ENCODE measurements around the gene MSH5.
"Not testable (repeated sequence)": the region's sequence is repeated elsewhere in the genome, so short reads cannot be mapped to it uniquely, and the experiment has no call there.

The MSH5 gene

DNA sequence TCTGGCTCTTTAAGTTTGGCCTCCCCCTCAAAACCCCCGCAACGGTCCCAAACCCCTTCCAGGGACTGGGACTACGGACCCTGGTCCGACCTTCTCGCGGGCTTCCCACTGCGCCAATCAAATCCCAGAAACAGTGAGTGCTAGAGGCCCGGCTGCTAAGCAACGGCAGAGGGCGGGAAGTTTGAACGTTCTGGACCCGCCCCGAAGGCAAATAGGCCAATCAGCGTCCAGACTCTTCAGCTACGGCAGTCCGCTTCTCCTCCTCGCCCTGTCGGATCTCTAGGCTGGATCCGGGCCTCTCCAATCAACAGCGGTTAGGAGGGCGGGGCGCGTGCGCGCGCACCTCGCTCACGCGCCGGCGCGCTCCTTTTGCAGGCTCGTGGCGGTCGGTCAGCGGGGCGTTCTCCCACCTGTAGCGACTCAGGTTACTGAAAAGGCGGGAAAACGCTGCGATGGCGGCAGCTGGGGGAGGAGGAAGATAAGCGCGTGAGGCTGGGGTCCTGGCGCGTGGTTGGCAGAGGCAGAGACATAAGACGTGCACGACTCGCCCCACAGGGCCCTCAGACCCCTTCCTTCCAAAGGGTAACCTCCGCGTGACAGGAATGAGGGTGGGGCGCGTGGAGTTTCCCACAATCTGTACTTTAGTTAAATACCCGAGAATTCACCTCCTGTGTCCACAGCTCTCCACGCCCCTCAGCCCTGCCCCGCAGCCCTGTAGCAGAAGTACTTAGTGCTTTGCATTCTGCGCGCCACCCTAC, at the start of gene MSH5:
Gene MSH5 (plus strand): TSS at position 367 of the 758 bp plus-strand sequence. CDS start 462 bp downstream, outside the sequence.
- peak; percentile 99 for DNase-seq

DNA sequence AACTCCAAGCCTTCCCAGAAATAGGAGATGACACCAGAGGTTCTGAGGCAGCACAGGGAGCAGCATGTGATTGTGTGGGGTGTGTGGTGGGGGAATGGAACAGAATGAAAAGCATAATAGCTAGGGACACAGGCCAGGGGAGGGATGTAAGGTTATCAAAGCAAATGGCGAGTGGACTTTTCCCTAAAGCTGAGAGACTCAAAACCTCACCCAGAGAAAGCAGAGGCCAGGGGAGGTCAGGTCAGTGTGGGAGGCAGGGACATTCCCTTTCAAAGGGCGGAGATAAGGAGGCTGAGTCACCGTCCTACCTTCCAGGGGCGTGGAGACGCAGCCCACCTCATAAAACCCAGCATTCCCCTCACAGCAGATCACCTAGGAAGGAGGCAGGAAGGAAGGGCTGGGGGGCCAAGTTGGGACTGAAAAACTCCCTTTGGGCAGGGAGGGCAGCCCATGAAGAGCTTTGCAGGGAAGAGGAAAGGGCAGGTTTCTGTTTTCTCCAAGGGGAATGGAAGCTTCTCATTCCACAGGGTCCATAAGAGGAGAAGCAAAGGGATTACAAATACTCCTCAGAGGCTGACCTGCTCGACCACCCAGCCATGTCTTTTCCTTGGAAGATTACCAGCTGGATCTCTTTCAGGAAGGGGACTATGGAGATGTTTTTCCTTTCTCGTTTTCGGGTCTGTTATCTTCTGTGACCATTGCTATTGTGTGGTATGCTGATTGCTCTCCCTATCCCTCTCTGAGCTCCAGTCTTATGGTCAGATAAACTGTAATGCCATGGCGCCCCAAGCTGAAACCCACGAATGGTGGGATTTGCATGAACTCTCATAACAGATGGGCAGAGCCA, 49.4 kb upstream of the MSH5 start:
- peak; percentile 82 for DNase-seq

DNA sequence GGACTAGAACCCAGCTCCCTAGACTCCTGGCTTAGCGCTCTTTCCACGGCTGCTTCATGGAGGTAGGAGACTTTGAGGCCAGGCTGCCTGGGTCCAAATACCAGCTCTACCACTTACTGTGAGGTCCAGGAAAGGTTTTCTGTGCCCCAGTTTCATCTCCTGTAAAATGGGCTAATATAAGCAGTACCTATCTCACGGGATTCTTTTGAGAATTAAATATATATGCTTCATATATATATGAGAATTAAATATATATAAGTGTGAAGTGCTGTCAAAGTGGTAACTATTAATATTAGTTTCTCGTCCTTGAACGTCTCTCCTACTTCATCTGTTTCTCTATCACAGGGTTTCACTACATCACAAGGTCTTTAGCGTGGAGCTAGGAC, 48.7 kb upstream of the MSH5 start:
- no peak for DNase-seq

- DNase-seq, result no peak
Measured at GRCh38 chr6:31691564-31692108, 48.2 kb upstream of the MSH5 start.

- no peak for DNase-seq
Measured at GRCh38 chr6:31692353-31692752, 47.5 kb upstream of the MSH5 start.

- DNase-seq, result no peak
Measured at GRCh38 chr6:31692886-31693285, 46.9 kb upstream of the MSH5 start.

DNA sequence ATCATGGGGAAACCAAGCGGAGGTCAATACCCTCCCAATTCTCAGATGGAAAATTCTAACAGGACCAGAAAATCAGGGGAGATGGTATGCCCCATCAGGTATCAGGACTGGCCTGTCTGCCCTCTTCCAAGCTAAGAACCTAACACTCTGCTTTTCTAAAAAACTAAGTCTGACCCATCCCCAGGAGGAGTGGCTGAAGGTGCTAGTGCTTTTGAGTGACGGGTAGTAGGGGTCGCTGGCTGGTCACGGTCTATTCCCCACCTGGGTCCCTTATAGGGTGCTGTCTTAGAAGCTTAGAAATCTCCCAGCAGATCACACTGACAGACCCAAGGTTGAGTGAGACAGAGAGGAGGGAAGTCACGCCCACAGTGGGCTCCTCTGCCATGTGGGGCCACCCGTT, 46.3 kb upstream of the MSH5 start:
- DNase-seq, result no peak

GRCh38 chr6:31697555-31697954, 42.2 kb upstream of the MSH5 start:
- DNase-seq, result no peak

DNA sequence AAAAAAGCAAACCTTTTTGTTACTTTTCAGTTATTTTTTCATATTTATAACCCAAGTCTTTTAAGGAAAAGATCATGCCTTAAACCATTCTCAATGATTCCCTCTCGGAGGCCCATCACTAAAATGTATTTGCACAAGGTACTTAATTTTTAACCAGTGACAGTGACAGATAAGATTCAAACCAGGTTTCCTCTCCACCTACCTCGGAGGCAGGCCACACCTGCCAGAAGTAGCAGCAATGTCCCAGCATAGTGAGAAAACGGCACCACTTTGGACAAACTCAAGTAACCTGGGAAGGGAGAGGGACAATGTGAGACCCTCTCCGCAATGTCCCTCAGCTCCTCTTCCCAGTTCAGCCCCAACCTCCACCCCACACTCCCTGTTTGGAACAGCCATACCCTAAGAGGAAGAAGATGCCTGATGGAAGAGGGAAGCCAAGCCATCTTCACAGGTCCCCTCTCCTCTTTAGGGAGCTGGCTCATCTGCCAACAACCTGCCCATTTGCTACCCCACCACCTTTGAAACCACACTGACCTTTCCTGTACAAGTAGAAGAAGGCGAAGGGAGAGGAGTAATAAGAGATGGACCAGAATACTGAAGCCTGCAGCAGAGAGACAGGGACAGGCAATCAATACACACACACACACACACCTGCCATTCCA, 38.9 kb upstream of the MSH5 start:
- DNase-seq, result no peak

DNA sequence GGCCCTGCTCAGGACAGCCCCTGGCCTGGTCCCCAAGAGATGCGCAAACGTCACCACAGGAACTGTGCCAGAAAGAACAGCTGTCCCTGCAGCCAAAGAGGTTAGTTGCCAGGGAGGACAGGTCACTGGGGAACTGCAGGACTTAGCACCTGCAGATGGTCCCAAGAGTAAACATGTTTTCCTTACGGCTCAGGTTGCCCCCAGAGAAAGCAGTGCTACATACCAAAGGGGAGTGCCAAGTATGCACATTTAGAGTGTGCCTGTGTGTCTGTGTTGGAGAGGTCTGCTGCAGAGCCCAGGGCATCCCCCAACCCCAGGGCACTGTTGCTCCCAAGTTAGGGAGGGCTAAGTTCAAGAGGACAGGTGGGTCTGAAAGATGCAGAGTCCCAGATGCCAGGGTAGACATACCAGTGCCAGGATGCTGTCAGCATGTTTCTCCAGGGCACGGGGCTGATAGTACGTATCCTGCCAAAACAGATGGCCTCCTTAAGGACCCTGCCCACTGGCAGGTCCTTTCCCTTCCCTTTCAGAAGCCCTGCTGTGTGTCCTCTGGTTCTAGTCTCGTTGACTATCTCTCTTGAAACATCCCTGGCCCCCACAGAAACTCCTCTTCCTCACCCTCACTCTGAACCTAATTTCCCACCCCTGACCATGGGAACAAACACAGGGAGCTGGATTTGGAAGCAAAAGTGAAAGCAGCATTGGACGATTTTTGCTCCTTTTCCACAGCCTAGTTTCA, 38.0 kb upstream of the MSH5 start:
- peak; percentile 67 for DNase-seq

DNA sequence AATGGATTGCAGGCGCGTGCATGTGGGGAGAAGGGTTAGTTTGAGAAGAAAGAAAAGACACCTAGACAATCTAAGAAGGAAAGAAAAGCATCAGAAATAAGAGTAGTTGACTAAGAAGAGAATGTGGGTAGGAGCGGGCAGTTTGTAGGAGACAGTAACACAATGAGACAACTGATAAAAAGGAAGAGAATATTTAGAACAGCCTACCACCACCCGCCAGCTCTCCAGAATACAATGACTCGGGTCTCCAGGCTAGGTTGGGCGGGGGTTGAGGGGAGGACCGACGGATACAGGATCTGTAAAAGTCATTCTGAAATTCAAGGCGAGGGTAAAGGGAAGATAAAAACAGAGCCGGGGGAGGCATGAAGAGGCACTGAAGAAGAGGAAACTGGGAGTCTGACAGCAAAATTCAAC, 37.4 kb upstream of the MSH5 start:
- DNase-seq, result no peak

DNA sequence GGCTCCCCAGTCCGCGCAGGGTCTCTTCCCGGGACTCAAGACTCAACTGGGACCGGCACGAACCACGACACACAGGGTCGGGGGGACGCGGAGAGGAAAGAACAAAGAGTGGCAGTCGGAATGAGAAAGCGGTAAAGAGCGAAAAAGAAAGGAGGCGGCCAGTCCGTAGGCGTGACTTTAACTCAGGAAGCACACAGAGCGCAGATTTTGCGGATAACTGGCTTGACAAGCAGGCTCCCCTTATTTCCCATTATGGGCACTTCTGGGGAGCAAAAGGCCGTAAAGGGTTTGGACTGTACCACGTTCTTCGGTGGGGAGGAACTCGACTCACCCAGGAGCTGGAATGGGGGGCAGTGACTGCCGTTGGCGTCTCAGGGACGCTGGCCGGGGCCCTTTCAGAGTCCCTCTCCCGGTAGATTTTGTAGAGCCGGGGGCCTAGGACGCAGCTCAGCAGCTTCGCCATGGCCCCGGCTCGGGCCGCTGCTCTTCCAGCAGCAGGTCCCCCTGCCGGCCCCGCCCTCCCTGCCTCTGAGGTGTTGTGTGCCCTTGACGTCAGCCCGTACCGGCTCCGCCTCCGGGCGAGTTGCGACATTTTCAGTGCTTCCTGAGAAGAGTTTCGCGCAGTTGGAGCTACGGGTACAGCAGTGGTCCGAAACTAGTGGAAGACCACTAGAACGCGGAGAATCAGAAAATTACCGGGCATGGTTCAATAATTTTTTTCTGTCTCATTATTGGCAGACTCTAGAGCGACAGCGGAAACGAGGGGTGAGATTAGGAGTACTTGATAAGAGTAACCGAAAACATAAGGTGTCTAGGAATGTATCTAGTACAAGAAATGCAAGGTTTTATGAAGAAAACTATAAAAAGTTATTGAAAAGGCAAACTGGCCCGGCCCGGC, 36.7 kb upstream of the MSH5 start, which contains the start of gene ABHD16A:
Gene ABHD16A (minus strand): TSS at position 506 of the 898 bp plus-strand sequence. CDS start 43 bp downstream, at position 463.
- peak; percentile 98 for DNase-seq

DNA sequence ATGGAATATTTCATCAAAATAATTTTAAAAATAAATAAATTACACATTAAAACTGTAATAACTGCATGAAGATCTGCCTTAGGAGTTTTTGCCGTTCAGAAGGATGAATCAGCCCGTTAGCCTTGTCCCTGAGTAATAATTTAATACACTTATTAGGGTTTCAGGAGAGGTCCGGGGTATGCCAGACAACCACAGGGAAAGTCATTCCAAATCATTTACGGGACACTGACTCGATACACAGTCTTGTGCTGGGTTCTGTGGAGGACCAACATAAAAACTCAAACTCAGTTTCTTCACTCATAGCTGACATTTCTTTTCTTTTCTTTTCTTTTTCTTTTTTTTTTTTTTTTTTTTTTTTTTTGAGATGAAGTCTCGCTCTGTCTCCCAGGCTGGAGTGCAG, 33.9 kb upstream of the MSH5 start:
- no peak for DNase-seq

GRCh38 chr6:31706599-31706998, 33.2 kb upstream of the MSH5 start, which contains the start of gene LY6G6F:
LY6G6F (plus strand) TSS chr6:31706866; CDS start chr6:31706907, 41 bp downstream.
- DNase-seq, result no peak

DNA sequence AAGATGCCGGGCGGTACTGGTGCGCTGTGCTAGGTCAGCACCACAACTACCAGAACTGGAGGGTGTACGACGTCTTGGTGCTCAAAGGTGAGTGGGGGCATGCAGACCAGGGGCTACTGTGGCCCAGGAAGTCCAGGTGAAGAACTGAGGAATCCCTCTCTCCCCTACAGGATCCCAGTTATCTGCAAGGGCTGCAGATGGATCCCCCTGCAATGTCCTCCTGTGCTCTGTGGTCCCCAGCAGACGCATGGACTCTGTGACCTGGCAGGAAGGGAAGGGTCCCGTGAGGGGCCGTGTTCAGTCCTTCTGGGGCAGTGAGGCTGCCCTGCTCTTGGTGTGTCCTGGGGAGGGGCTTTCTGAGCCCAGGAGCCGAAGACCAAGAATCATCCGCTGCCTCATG, 32.1 kb upstream of the MSH5 start:
- no peak for DNase-seq

GRCh38 chr6:31708224-31708623, 31.6 kb upstream of the MSH5 start:
- no peak for DNase-seq

DNA sequence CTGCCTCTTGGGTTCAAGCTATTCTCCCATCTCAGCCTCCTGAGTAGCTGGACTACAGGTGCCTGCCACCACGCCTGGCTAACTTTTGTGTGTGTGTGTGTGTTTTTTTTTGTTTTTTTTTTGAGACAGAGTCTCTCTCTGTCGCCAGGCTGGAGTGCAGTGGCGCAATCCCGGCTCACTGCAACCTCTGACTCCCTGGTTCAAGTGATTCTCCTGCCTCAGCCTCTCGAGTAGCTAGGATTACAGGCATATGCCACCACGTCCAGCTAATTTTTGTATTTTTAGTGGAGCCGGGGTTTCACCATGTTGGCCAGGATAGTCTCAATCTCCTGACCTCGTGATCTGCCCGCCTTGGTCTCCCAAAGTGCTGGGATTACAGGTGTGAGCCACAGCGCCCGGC, 30.6 kb upstream of the MSH5 start:
- not testable (repeated sequence) for DNase-seq

DNA sequence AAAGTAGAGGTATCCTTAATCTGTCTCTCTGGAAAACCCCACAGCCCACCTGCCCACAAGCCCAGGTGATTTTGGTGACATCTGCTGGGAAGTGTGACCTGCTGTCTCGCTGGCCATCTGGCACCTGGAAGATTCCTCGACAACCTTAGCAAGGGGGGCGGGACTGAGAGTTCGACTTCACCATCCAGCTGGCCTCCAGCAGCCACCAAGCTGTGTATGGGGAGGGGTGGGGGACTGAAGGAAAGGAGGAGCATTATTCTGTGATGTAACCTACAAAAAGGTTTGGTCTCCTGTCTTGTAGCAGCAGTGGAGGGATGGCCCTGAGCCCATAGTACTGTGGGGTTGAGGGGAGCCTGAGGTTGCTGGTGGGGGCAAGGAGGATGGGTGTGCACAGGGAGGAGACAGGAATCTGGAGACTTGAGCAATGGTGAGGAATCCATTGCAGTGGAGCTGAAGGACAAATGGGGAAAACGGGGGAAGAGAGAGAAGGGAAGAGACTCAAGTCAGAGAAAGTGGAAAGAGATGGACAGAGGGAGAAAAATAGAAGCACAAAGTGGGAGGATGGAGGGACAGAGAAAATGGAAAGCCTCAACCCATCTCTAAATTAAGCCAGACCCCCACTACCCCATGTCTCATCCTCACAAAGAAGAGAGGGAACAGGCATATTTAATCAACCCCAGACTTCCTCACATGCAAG, 29.1 kb upstream of the MSH5 start:
- DNase-seq, result no peak

- DNase-seq, result peak; percentile 92
Measured at GRCh38 chr6:31711233-31711632, 28.6 kb upstream of the MSH5 start.

DNA sequence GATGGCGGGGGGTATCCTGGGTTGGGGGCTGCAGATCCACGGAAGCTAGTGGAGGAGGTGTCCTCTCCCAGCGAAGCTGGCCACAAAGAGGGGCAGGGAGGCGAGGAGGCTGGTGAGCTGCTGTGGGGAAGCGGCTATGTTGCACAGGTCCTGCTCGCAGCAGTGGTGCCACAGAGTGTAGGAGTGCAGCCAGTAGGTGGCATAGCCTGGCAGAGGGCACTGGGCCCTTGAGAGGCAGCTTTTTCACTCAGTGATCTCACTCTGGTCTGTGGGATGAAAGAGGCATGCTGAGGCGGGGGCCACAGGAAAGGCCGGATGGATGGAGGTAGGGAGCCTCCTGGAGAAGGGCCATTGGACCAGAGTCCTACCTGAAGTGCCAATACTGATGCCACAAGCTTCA, 27.5 kb upstream of the MSH5 start:
- DNase-seq, result peak; percentile 66

- DNase-seq, result no peak
Measured at GRCh38 chr6:31713465-31713864, 26.3 kb upstream of the MSH5 start.
